GM21360 (cell line): ENCODE results near the gene GARIN5B.
"Not testable (repeated sequence)": the region's sequence is repeated elsewhere in the genome, so short reads cannot be mapped to it uniquely, and the experiment has no call there.

Experiments
- ATAC-seq: cut with Tn5 transposase; IDR thresholded peaks from one replicate; pipeline ENCODE4 v1.9.1; 2021; ENCODE audit warnings: mild to moderate bottlenecking, moderate library complexity; ENCODE audit not compliant: unreplicated experiment

Gene GARIN5B

DNA sequence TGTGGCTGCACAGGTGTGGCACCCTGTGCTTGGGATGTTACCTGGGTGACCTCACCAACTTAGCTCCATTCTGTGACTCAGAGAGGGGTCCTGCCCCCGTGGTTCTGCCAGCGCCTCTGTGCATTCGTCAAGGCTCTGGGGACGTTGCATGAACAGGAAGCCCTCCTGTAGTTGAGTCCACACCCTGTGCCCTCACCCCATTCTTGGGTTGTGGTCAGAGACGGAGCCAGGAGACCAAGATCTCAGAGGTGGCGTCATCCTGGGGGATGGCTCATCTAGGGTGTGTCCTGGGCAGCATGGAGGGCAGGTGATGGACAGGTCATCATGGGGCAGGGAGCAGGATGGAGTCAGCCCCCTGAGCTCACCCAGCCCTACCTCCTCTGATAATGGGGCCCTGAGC lies 11.0 kb downstream of the GARIN5B start:
- ATAC-seq: no peak

DNA sequence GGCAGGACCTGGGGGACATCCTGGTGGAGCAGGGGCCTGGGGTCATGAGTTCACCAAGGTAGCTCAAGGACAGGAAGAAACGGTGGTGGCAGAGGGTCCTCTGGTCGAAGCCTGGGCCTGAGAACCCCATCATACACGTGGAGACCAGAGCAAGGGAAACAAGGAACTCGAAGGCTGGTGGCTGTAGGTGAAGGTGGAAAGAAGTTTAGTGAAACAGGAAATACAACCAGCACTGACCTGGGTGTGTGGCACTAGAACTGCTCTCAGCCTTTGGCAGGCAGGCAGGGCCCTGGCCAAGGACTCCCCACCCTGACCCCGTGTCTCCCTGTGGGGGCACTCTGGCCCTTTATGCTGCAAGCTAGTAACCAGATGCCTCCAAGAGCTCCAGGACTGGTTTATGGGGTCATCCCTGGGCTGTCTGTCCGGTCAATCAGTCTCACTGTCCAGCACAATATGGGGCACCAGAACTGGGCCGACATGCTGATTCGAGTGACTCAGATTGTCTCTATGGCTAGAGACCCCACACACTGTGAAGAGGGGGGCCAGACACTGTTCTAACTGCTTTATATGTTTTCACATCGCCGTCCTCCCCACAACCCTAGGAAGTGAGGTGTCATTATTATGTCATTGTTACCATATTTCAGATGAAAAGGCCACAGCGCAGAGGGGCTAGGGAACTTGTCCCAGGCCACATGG lies 12.3 kb downstream of the GARIN5B start:
- no peak for ATAC-seq

GRCh38 chr19:55348317-55349034 lies 14.6 kb downstream of the GARIN5B start:
- no peak for ATAC-seq

DNA sequence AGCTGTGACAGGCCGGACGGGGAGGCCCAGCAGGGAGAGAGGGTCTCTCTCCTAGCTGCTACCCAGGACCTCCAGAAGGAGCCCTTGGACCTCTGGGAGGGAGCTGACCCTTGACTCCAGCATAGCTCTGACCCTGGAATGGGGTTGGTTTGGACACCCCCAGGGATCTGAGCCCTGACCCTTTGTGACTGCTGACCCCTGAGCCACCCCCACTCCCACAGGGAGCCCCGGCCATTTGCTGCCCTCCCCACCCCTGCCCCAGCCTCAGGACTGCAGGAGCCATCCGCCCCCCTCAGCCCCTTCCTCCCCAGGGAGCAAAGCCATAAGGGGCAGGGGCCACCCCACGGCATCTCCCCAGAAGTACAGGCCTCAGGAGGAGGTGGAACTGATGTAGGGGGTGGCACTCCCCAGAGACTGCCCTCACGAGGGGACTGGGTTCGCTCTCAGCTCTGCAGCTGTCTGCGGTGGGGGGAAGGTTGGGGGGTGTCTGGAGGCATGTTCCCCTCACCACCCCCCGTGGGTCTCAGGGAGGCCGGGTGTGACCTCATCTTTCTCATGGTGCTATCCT lies 15.5 kb downstream of the GARIN5B start:
- ATAC-seq: no peak

DNA sequence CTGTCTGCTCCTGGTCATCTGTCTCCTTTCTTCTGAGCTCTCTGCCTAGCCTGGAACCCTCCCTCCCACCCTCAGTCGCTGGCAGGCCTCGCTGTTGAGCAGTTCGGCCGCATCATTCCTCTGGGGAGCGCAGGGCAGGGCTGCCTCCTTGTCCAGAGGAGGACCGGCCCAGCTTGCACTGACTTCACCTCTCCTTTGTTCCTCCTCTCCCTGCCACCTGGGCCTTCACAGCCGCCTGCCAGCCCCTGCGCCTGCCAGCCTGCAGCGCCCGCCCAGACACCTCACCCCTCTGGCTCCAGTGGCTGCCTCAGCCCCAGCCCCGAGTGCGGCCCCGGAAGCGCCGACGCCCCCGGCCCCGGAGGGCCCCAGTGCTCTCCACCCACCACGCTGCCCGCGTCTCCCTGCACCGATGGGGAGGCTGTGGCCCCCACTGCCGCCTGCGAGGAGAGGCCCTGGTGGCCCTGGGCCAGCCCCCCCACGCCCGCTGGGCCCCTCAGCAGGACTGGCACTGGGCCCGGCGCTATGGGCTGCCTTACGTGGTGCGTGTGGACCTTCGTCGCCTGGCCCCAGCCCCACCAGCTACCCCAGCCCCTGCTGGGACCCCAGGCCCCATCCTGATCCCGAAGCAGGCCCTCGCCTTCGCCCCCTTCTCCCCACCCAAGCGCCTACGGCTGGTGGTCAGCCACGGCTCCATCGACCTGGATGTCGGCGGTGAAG lies 16.2 kb downstream of the GARIN5B start:
- no peak for ATAC-seq

DNA sequence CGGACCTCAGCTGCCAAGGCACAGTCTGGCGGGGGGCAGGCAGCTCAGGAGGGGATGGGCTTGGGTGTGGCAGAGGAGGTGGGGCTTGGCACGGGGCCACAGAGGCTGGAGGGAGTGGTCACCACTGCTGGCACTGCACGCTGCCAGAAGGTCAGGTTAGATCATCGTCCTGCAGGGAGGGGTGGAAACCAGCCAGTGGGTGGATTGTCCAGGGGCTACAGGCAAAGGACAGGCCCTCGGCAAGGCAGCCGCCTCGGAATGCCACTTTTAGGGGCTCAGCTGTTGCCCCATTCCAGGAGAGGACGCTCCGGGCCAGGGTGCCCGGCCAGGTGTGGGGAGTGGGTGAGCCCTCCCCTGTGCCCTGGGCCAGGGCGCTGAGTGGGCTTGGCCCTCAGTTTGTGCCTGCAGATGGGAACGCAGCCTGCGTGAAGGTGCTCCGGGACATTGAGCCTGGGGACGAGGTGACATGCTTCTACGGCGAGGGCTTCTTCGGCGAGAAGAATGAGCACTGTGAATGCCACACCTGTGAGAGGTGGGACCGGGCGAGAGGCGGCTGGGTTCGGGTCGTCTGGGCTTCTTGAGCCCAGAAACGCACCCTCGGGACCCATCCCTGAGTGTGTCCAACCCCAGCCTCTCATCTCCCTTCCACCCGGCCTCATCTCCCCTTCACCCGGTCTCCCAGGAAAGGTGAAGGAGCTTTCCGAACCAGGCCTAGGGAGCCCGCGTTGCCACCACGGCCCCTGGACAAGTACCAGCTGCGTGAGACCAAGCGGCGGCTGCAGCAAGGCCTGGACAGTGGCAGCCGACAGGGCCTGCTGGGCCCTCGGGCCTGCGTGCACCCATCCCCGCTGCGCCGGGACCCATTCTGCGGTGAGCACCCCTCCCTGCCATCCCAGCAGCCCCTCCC lies 17.0 kb downstream of the GARIN5B start:
- no peak for ATAC-seq

DNA sequence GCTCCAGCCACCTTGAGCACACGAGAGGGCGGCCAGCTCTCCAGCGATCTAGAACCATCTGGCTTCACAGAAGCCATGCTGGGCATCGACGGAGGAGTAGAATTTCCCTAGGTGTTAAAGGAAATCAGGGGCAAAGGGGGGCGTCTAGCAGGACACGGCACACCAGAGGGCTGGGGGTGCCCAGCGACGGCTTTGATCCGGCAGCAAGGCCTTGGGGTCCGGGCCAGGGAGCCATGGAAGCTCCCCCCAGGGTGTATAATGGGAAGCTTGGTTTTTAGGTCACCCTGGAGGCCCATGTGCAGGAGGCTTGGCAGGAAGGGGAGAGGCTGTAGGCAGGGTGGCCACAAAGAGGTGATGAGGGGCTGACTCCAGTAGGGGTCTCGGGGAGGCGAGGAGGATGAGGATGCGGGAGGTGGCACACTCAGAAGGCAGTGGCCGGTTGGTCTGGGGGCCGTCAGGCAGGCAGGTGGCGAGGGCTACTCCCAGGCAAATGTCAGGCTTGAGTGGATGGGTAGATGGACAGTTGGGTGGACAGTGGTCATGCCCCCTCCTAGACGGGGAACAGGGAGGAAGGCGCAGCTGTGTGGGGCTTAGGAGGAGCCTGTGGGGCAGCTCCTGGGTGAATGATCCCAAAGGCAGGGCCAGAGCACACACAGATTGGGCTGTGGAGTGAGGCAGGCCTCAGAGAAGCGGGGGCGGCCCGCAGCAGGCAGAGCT lies 17.8 kb downstream of the GARIN5B start:
- no peak for ATAC-seq

- no peak for ATAC-seq
These were observed 18.6 kb downstream of the GARIN5B start for GRCh38 chr19:55344444-55344843.

DNA sequence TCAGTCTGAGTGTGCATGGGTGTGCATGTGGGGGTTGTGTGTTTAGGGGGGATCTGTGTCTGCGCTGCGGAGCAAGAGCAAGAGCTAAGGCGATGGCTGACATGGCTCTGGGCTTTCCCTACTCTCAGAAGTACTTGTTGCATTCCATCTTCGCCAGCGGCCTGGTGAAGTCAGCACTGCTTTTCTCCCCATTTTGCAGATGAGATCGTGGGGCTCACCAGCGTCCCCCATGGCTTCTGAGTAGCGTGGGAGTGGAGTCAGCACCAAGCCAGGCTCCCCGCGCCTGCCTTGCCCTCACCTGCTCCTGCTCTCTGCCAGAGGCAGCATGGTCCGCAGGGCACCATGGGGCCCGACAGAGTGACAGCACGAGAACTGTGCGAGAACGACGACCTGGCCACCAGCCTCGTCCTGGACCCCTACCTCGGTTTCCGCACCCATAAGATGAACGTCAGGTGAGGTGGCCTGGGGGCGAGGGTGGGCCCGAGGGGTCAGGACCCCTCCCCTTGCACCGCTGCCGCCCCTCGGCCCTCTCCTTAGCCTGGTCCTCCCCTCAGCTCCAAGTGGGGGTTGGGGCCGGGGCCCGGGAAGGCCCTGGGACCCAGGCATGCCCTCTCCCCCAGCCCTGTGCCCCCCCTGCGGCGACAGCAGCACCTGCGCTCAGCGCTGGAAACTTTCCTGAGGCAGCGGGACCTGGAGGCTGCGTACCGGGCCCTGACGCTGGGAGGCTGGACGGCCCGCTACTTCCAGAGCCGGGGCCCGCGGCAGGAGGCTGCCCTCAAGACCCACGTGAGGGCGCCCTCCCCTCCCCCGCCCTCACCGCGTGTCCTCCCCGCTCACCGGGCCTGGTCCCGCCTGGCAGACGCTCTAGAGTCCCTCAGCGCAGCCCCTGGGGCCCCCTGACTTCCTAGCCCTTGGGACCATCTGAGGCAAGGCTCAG lies 21.2 kb downstream of the GARIN5B start:
- no peak for ATAC-seq

GRCh38 chr19:55341171-55341588 lies 21.9 kb downstream of the GARIN5B start:
- ATAC-seq: no peak

GRCh38 chr19:55340784-55341147 lies 22.3 kb downstream of the GARIN5B start:
- no peak for ATAC-seq

GRCh38 chr19:55339889-55340783 lies 22.9 kb downstream of the GARIN5B start:
- no peak for ATAC-seq

- ATAC-seq: peak; percentile 76
These were observed 23.8 kb downstream of the GARIN5B start, which contains the start of gene KMT5C for GRCh38 chr19:55339105-55339888. Gene KMT5C, plus strand, starts transcription at chr19:55339876. Its CDS starts 2,061 bp downstream, at chr19:55341937.

DNA sequence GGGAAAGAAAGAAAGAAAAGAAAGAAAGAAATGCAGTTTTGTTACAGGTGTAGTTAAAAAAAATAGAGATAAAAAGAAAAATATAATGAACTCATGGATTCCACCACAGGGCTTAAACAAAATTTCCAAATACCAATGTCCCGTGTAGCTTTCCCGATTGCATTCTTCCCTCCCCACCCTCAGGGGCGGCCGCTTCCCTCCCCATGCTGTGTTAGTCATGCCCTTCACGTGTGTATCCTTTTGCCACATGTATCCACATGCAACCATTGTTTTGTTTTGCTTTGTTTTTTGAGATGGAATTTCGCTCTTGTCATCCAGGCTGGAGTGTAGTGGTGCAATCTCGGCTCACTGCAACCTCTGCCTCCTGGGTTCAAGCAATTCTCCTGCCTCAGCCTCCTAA lies 27.0 kb downstream of the GARIN5B start:
- ATAC-seq: no peak

GRCh38 chr19:55333870-55334269 lies 29.2 kb downstream of the GARIN5B start:
- ATAC-seq: no peak

DNA sequence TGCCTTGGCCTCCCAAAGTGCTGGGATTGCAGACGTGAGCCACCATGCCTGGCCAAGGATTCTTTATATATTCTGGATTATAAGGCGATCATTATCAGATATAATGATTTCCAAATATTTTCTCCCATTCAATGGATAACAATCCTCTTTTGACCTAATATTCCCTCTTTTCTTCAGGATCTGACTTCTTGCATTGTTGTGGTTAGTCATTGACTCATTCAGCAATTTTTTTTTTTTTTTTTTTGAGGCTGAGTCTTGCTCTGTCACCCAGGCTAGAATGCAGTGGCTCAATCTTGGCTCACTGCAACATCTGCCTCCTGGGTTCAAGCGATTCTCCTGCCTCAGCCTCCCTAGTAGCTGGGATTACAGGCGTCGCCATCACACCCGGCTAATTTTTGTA lies 33.3 kb downstream of the GARIN5B start:
- ATAC-seq: not testable (repeated sequence)

- ATAC-seq: not testable (repeated sequence)
These were observed 34.2 kb downstream of the GARIN5B start for GRCh38 chr19:55328774-55329318.
